Left colon (tissue), 2 donors: ENCODE results near the gene ETFRF1. TPM values are rescaled to one million over a fixed set of nuclear protein-coding genes. Genes with fewer than 3 reads are reported as not detected.

Experiments
- ATAC-seq: fragments of 200-7000 bp; cut with Tn5 transposase; one replicate; pipeline ENCODE4 v1.9.1; 2020; ENCODE audit warnings: mild to moderate bottlenecking, moderate library complexity
- DNase-seq, 2 donors: peaks; one replicate each; pipeline ENCODE4 v3.0.0-alpha.2; 2020
- intact Hi-C, 2 donors: fragments of 100-400 bp; cut with DNase I in 1 of 2; cut with micrococcal nuclease in 1 of 2; formaldehyde crosslinking; loops; one replicate each; pipeline versions ENCODE4 v1.11.2 to v1.14.0; 2022; cut with DNase I, micrococcal nuclease
- long read RNA-seq: library from polyadenylated mRNA; unstranded; transcript quantifications from one replicate; pipeline ENCODE4 v2.0.0, GENCODE V29; 2021
- total RNA-seq, 2 donors: library from RNA; stranded (reverse); fragmentation: NEBNext Ultra II Directional; extraction: Animal tissue kit (Norgen Biotek cat#: 25700); gene quantifications; one replicate each; pipeline ENCODE4 v1.2.1, GENCODE V29; 2021
- donor health status: DM: no; HTN: no; CAD: no.
- donor health status: DM: yes; HTN: yes; CAD: no.

Gene ETFRF1, protein sequence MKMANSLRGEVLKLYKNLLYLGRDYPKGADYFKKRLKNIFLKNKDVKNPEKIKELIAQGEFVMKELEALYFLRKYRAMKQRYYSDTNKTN
- total RNA-seq, result 10 to 100 TPM; 11.0 to 13.6 TPM
- long read RNA-seq, partial matches to known transcripts, result 0 of 9 reads
- long read RNA-seq, other reads (novel, unspliced or antisense), result 4 of 9 reads

DNA sequence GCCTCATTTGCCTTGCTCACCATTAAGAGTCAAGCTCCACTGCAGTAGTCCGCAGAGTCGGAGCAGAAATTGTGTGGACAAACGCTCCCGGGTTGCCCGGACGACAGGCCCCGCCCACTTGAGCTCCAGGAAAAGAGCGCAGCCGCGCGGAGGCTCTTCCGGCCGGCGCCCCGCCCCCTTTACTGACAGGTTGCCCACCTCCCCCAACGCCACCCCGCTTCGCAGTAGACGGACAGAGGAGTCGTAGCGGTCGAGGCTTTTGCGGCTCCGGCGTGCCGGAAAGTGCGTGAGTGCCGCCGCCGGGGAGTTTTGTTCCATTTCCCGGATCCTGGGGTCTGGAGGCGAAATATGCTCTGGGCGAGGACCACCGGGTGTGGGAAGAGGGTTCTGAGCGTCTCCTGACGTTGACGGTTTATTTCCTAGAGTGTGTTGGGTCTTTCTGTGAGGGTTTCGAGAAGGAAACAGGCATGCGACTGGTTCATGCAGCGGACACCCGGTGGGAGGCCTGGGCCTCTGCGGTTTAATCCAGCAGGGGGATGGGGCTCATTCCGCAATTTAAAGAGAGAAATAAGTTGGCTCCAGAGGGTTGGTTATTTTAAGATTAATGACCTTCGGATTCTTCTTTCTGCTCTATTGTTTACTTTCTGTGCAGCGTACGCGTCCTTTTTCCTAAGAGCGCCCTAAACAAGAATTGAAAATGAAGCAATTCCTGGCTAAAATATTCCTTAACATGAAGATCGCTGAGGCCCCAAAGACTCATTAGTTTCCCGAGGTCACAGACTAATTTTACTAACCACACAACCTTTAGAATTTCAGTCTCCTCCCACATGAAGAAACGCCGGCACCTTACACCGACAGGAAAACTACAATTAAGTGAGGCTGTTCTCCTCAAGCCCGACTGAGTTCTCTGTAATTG lies at the start of gene ETFRF1, which contains the start of gene DNAI7:
Gene ETFRF1 (plus strand): TSS at position 182 of the 916 bp plus-strand sequence. CDS start 8,720 bp downstream, outside the sequence.
Gene DNAI7 (minus strand): TSS at position 105 of the 916 bp plus-strand sequence. CDS start 82 bp downstream, at position 23.
- intact Hi-C loops, result no loop called here
- ATAC-seq (peak; percentile 99), DNase-seq (peak; percentile 98 to 100)

DNA sequence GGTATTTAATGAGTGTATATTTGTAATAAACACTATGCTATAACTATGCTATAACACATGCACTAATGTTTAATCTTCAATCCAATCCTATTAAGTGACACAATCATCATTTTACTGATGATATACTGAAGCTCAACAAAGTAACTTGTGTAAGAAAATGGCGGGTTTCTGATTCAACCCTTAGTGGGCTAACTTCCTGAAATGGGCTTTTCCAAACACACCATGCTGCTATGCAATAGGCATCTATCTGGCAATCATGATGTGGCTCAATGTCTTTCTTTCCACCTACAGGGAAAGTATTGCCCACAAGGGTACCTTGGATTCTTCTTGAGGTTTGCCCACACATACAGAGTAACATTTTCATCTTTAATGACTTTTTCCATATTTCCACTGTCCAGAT lies 48.4 kb upstream of the ETFRF1 start:
- intact Hi-C loops, result no loop called here
- DNase-seq (no peak), ATAC-seq (no peak)

DNA sequence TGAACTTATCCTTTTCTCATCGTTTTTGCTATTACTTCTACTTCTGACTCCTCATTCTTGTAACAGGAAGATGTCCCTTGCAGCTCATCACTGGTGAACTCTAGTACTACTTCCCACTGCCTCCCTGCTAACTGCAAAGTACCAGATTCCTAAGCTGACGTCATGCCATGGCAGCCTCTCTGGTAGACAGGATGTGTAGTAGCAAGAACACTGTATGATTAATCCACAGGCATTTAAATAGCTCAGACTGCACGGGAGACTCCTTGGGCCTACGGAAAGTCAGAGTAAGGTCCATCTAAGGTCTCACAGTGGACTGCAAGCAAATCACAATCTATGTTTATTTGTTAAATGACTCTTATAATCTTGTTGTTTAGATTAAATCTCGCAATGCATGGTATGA lies 43.6 kb upstream of the ETFRF1 start:
- no peak for ATAC-seq
- intact Hi-C loops, result no loop called here

DNA sequence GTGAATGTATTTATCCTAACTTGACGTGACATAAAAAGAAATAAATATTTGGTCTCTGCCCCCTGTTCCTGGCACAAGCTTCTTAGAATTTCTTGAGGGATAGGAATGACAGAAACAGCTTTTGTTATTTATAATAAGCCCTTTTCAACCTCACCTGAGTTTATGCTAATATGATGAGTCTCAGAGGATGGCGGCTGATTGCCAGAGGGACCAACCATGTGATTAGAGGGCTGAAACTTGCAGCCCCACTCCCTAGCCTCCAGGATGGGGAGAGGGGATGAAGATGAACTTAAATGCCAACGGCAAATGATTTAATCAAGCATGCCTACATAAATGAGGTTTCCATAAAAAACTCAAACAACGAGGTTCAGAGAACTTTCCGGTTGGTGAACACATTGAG lies 43.0 kb upstream of the ETFRF1 start:
- intact Hi-C loops, result no loop called here
- ATAC-seq (no peak), DNase-seq (no peak)

More for the DNA sequence above, 43.6 kb upstream of the ETFRF1 start:
- peak; percentile 23 to 29 for DNase-seq

DNA sequence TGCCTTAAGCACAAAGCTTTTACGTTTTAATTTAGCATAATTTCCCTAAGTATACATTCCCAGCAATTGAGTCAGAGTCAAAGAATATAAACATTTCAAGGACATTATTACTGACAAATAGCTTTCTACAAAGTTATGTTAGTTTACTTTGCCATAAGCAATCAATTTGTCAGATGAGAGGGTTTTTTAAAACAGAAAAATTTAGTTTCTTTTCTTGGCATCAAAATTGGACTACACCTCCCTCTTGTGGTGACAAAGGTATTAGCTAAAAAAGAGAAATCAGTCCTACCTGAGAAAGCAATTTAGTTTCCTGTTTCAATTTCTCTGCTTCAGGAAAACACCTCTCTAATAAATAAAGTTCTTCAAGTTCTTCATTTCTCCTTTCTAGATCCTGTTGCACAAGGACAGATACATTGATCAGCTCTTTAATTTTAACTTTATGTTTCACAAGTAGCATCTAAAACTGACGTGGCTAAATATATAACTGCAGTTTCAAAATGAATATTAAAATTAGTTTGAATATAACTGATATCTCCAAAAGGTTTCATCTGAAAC lies 39.9 kb upstream of the ETFRF1 start:
- no peak for DNase-seq
- no peak for ATAC-seq
- intact Hi-C loops, result no loop called here

DNA sequence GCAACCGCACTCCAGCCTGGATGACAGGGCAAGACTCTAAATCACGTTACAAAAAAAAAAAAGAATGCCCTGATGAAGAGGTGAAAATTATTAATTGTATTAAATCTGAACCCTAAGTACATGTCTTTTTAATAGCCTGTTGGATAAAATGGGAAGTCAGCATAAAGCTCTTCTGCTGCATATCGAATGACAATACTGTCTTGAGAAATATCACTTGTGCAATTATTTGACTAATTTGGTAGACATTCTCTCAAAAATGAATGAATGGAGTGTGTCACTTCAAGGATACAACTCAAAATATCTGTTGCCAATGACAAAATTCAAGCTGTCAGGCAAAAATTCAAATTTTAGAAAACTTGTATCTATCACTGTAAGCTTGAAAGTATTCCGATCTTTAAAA lies 39.0 kb upstream of the ETFRF1 start:
- intact Hi-C loops, result no loop called here
- ATAC-seq (no peak), DNase-seq (no peak)

DNA sequence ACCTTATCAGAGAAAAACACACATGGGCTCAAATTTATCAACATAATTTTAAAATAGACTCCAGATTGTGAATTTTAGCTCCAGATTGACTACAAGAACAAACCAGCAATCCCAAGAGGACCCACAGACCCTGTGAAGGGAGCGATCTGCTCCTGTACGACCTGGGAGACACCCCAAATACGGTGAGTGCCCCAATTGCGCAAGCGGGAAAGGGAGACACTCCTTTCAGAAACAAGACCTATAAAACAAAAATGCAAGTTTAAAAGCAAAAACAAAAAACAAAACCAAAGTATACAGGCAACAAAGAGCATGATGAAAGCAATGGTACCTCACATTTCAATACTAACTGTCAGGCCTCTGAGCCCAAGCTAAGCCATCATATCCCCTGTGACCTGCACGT lies 32.2 kb upstream of the ETFRF1 start:
- ATAC-seq, result no peak
- intact Hi-C loops, result no loop called here
- DNase-seq, result no peak

DNA sequence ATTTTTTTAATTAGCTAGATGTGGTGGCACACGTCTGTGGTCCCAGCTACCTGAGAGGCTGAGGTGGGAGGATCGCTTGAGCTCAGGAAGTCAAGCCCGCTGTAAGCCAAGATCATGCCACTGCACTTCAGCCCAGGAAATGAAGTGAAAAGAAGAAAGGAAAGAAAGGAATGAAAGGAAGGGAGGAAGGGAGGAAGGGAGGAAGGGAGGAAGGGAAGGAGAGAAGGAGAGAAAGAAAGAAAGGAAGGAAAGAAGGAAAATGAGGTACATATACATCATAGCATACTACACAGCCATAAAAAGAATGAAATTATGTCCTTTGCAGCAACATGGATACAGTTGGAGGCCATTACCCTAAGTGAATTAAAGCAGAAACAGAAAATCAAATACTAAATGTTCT lies 12.3 kb upstream of the ETFRF1 start:
- ATAC-seq, result no peak
- intact Hi-C loops, result no loop called here
- no peak for DNase-seq

DNA sequence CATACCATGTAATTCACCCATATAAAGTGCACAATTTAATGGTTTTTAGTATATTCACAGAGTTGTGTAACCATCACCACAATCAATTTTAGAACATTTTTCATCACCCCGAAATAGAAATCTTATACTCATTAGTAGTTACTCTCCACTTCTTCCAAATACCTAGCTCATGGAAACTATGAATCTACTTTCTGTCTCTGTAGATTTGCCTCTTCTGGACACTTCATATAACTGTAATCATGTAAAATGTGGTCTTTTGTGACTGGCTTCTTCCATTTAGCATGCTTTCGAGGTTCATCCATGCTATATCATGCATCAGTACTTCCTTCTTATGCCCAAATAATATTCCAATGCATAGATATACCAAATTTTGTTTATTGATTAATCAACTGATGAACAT lies 10.9 kb upstream of the ETFRF1 start:
- intact Hi-C loops, result no loop called here
- ATAC-seq, result no peak
- DNase-seq, result no peak

DNA sequence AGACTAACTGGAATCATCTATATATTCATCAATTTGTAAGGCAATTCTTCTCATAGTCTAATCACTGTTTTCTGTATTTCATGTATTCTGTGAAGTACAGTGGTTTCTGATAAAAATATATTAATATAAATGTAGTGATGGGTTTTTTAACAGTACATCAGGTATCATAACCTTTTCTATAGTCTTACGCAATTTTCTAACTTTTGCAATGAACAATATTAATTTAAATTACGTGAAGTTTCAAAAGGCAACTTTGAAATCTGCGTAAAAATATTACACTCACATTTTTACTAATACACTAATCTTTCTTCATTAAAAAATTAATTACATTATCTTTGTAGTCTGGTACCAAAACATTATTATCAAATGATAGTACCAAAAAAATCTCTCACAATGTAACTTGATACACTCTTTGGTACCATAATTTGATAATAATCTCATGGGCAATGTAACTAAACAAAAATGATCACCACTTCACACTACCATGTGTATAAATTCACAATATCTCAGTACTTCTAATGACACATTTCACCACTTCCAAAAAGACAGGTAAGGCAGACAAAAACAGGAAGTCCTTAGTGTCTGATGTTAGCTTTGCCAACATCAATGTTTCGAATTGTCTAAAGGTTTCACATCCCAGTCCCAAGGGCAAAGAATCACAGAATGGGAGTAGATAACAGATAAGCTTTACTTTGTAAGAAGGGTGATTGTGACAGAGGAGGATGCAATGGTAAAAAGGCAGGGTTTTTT lies 8.8 kb upstream of the ETFRF1 start:
- no peak for ATAC-seq
- no peak for DNase-seq
- intact Hi-C loops, result no loop called here

DNA sequence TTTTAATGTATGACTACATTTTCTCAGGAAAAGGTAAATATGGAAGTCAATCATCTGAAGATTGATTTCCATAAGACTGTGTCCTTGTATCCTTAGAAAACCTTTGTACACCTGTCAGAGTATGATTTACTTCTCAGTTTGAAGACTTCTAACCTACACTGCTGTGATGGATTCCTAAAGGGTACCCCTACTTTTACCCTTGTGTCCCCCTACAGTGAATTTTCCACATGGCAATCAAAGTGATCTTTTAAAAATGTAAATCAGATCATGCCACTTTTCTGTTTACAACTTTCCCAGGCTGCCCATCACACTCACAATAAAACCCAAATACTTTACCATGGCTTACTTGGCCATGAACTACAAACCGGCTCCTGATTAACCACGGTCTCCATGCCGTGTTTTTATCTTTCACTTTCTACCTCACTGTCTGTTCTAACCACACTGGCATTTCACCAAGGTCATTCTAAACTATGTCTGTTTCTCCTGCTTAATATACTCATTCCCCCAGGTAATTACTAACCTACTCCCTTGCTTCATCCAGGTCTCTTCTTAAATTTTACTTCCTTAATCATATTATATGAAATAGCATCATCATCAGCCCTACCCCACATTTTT lies 8.1 kb upstream of the ETFRF1 start:
- ATAC-seq (no peak), DNase-seq (no peak)

DNA sequence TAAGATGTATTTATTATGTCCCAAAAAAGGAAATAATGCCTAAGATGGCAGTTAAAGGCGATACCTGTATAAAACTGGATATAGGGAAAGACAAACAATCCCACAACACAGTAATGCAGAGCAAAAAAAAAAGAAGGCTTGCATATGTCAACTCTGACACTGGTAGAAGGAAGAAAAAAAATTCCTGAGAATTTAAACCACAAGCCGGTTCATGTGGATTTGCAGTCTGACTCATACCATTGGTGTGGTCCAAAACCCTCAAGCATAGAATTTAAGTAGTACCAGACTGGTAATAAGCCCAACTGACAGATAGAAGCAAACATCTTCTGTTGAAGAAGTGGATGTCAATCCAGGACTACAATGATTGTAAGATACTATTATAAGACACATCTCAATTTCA lies 7.3 kb upstream of the ETFRF1 start:
- ATAC-seq (no peak), DNase-seq (no peak)
- intact Hi-C loops, result no loop called here

More for the DNA sequence above, 8.1 kb upstream of the ETFRF1 start:
- intact Hi-C loops, result no loop called here

DNA sequence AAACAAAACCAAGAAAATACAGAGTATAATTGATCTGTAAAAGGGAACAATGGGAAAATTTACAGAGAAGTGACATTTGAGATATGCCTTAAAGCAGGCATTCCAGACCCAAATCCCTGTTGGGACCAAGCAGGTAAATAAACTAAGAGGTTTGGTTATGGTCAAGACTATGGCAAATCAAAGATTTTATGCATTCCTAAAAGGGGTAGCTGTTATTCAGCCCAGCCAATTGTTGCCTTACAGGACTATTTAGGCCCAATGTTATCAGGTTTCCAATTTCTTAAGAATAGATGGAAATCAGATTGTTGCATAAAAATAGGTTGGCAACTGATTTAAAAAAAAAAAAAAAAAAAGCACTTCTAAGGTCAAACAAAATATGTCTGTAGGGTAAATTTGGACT lies 5.4 kb upstream of the ETFRF1 start:
- no peak for DNase-seq
- intact Hi-C loops, result no loop called here
- ATAC-seq, result no peak

DNA sequence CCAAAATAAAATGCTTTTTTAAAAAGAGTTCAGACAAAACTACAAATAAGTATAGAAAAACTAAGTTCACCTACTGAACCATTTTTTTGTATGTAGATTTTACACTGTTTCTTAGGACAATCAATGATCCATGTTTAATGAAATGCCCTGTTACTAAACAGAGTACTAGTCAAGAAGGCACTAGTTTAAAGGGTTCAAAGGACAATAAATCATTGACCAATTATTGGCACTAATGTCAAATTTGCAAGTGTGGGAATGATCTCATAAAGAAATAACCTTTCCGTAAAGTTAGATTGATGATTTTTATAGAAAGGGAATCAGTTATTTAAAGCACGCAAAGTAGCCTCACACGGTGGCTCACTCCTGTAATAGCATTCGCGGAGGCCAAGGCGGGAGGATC lies 4.2 kb upstream of the ETFRF1 start:
- ATAC-seq (no peak), DNase-seq (no peak)
- intact Hi-C loops, result no loop called here

DNA sequence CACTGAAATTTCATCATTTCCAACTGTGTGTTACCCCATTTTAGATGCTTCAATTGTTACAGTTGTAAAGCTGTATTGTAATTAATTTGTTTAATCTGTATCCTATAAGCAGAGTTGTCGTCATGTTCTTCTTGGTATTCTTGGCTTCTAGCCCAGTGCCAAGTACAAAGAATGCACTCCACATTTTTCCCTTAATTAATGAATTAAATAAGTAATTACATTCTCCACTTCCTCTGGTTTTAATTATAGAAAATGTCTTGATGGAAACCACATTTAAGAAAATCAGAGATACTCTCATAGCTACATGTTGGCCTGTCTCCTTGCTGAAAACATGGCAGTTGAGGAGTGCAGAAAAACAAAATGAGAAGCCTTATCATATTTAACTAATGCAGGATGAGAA lies 823 bp upstream of the ETFRF1 start:
- intact Hi-C loops, result no loop called here
- ATAC-seq (no peak), DNase-seq (no peak)

DNA sequence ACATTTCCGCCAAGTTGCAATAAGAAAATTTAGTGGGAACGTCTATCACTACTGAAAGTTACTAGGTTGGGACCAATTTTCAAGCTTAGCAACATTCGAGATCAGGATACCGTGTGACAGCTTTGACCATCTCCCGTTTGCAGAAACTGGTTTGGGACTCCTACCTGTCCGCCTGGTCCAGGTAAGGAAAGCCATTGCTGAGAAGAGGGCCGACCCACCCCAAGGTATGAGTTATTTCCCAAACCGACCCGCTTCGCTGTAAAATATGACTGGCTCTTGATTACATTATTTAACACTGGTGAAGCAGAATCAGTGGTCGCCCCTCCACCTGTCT lies 348 bp upstream of the ETFRF1 start:
- ATAC-seq, result peak; percentile 7
- intact Hi-C loops, result no loop called here
- no peak for DNase-seq

DNA sequence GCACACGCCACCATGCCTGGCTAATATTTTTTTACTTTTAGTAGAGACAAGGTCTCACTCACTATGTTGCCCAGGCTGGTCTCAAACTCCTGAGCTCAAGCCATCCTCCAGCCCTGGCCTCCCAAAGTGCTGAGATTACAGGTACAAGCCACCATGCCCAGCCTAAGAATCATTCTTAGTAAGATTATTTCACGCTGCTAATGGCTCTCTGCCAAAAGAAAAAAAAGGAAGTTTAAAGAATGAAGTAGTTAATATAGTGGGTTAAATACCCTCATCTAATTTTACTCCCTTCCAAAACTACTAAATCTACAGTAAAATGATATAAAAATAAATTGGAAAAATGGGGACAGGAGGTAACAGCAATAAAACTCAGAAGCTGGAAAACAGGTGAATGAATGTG lies 2.6 kb downstream of the ETFRF1 start:
- DNase-seq (no peak), ATAC-seq (no peak)
- intact Hi-C loops, result no loop called here

DNA sequence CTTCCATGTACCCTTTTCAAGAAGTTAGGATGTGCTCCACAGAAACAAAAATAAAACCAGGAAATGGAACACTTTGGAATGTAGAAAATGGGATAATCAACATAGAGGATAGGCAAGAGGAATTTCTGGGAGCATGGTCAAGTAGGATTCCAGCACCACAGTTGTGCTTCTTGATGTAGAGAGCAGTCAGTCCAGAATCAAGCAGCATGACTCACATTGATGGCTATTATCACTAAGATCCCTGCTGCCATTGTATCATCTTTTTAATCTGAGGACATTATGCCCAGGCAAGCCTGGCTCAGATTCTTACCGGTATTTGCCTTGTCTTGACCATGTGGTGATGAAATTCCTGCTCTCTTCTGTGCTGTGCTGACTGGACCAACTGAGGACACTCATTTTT lies 5.7 kb downstream of the ETFRF1 start:
- intact Hi-C loops, result no loop called here
- ATAC-seq, result no peak
- DNase-seq, result no peak

DNA sequence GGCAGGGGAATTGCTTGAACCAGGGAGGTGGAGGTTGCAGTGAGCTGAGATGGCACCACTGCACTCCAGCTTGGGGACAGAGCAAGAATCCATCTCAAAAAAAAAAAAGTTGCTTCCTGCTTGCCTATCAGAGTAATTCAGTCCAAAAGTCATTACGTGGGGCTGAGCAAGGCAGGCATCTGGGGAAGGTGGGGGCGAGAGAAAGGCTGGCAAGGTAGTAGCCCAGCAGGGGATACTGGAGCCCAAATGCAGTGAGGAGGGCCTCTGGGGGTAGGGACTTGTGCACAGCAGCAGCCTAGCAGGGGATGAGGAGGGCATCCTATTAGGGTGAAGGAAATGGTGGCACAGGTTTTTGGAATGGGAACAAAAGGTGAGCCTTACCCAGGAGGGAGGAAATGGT lies 7.1 kb downstream of the ETFRF1 start:
- intact Hi-C loops, result no loop called here
- ATAC-seq, result peak; percentile 50
- DNase-seq, result no peak
